GM21390 (cell line): ENCODE measurements around the gene GIMAP4.
"Not testable (repeated sequence)": the region's sequence is repeated elsewhere in the genome, so short reads cannot be mapped to it uniquely, and the experiment has no call there.

ENCODE experiments used
- ATAC-seq: cut with Tn5 transposase; IDR thresholded peaks from one replicate; pipeline ENCODE4 v1.9.1; 2021; ENCODE audit not compliant: unreplicated experiment

GIMAP4 gene

DNA sequence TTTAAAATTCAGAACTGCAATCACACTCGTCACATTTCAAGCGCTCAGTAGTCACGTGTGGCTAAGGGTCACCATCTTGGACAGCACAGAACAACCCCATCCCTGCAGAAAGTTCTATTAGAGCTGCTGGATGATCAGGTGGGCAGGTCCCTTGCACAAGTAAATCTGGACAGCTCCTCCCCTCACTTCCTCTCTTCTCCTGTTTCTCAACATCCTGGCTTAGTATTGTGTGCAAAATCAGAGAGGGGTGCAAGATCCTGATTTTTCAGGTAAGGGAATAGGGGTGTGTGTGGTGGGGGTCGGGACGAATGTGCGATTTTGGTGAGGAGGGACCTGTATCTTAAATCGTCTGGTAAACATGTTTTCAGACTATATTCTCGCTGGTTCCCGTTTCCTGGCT is at the start of gene GIMAP4:
GIMAP4 (plus strand) TSS at position 222 of the 400 bp plus-strand sequence. CDS start 2,512 bp downstream, outside the sequence.
- ATAC-seq = no peak

- no peak for ATAC-seq
These were observed 47.9 kb upstream of the GIMAP4 start for GRCh38 chr7:150519310-150519709.

DNA sequence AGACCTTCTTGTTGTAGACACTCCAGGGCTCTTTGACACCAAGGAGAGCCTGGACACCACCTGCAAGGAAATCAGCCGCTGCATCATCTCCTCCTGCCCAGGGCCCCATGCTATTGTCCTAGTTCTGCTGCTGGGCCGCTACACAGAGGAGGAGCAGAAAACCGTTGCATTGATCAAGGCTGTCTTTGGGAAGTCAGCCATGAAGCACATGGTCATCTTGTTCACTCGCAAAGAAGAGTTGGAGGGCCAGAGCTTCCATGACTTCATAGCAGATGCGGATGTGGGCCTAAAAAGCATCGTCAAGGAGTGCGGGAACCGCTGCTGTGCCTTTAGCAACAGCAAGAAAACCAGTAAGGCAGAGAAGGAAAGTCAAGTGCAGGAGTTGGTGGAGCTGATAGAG is 47.0 kb upstream of the GIMAP4 start:
- ATAC-seq = no peak

DNA sequence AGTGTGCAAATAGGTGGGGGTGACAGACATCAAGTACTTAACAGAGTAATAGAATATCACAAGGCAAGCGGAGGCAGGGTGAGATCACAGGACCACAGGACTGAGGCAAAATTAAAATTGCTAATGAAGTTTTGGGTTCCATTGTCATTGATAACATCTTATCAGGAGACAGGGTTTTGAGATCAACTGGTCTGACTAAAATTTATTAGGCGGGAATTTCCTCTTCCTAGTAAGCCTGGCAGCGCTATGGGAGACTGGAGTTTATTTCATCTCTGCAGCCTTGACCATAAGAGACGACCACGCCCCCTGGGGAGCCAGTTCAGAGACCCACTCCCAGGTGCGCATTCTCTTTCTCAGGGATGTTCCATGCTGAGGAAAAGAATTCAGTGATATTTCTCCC is 44.3 kb upstream of the GIMAP4 start:
- ATAC-seq = not testable (repeated sequence)

DNA sequence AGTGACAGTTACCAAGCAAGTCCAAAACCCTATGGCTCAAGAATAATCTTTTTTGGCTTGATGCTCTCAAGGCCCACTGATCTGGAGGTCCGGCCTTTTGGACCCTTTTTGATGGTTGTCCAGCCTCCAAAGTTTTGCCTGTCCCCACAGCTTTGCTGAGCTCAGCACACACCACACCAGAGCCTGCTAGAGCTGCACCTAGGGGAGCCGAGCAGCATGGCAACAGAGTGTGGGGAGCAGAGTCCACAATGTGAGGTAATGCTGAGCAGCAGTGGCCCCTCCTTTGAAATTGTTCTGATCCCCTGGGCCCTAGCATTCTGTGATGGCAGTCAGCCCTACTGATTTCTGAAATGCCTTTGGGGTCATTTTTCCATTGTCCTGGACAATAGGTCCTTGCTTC is 43.2 kb upstream of the GIMAP4 start:
- no peak for ATAC-seq

DNA sequence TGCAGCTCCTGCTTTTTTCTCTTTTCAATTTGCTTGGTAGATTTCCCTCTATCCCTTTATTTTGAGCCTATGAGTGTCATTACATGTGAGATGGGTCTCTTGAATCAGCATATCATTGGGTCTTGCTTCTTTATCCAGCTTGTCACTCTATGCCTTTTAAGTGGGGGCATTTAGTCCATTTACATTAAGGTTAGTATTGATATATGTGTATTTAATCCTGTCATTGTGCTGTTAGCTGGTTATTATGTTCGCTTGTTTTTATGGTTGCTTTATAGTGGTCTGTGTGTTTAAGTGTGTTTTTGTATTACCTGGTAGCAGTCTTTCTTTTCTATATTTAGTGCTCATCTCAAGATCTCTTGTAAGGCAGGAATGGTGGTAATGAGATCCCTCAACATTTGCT is 35.5 kb upstream of the GIMAP4 start:
- no peak for ATAC-seq

- no peak for ATAC-seq
These were observed 28.9 kb upstream of the GIMAP4 start for GRCh38 chr7:150538259-150538658.

DNA sequence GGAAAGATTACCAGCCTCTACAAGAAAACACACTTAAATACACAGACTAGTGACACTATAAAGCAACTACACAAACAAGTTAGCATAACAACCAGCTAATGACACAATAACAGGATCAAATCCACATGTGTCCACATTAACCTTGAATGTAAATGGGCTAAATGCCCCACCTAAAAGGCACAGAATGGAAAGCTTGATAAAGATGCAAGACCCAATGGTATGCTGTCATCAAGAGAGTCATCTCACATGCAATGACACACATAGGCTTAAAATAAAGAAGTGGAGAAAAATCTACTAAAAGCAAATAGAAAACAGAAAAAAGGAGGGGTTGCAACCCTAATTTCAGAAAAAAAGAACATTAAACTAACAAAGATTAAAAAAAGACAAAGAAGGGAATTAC is 14.0 kb upstream of the GIMAP4 start:
- ATAC-seq = no peak

- no peak for ATAC-seq
These were observed 10.6 kb upstream of the GIMAP4 start for GRCh38 chr7:150556521-150557138.

DNA sequence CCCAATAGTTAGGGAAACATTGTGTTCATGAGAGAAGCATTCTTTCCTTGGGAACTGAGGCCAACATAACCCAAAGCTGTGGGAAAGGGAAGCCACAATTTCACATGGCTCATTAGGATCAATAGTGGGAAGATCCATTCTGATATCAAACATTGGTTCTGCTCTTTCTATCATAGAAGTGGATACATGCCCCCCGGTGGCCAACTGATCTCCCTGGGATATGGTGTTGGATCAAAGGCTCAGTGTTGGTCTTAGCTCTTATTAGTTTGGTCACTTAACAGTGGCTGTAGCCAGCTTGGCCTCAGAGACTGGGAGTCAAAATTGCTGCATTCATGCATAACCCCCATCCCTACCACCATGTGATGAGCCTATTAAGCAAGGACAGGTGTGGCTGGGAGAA is 6.7 kb upstream of the GIMAP4 start:
- no peak for ATAC-seq

GRCh38 chr7:150562919-150563318 is 4.3 kb upstream of the GIMAP4 start:
- ATAC-seq = no peak

DNA sequence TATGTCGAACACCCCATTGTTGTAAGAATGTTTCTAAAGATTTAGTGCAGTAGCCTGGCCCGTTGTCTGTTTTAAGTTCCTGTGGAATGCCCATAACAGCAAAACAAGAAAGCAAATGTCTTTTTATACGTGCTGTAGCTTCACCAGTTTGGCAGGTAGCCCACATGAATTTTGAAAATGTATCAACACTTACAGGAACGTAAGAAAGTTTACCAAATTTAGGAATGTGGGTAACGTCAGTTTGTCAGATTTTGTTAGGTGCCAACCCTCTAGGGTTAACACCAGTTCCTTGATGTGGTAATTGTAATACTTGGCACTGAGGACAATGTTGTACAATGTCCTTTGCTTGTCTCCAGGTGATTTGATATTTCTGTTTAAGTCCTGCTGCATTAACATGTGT is 3.2 kb upstream of the GIMAP4 start:
- ATAC-seq = no peak

DNA sequence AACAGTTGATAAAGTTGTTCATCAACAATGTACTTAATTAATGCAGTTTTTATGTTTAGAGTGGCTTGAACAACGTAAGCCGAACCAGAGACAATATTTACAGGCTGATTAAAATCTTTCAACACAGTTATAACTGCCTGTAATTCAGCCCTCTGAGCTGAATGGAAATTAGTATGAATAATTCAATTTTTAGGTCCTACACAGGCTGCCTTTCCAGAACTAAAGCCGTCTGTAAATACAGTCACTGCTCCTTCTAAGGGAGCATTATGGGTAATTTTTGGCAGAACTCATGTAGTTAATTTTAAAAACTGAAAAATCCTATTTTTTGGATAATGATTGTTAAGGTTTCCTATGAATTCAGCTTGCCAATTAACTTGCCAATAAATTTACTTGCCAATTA is 2.6 kb upstream of the GIMAP4 start:
- ATAC-seq = no peak

DNA sequence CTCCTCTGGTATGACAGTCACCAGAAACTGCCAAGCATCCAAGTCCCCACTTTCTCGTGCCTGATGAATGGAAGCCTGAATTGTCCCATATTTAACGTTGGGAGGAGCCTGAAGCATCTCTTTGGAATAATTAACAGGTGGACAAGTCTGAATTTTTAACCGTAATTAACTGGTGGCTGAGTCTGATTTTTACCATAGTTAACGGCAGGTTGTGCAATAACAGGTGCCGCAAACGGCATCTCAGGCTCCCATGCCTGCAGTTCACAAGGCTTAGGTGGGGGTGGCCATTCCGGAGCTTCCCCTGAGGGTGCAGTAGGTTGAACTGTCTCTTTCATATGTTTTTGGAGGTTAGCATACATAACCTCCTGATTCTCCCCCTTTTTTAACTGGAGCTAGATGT is 2.0 kb upstream of the GIMAP4 start:
- ATAC-seq = no peak

DNA sequence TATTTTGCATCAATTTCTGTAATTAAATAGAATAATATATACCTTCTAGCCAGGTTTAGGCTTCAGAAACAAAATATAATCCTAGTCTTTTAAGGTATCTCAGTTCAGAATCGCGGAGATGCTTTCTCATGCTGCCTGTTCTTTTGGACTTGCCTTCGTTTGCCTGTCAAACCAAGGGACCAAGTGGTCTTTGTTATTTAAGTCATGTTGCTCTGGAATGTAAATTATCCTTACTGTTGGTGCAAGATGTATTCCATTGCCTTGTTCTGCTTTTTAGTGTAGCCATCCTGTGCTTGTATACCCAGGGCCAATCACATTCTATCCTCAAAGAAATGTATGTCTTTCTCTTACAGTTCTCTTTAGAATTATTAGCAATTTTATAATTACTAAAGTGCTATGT is 1.1 kb upstream of the GIMAP4 start:
- ATAC-seq = no peak

GRCh38 chr7:150566572-150566971 is 618 bp upstream of the GIMAP4 start:
- no peak for ATAC-seq

DNA sequence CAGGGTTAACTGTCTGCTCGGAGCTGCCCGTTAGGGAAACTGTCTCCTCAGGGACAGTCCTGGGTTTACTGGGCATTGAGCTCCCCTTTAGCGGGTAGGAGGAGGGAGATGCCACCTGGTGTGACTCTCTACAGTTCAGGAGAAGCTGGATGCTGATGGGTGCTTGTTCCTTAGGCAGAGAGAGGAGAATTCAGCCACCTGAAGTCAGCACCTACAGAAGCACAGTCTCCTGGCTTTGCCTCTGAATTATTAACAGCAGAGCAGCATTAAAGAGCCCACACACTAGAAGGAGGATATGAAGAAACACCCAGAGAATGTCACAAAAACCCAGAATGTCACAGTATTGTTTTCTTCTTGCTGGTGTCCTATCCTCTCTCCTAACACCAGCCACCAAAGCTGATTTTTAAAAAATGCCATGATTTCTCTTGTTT is 696 bp downstream of the GIMAP4 start:
- no peak for ATAC-seq

GRCh38 chr7:150568714-150569113 is 1.5 kb downstream of the GIMAP4 start:
- no peak for ATAC-seq

GRCh38 chr7:150569245-150569955 is 2.2 kb downstream of the GIMAP4 start:
- ATAC-seq = no peak

DNA sequence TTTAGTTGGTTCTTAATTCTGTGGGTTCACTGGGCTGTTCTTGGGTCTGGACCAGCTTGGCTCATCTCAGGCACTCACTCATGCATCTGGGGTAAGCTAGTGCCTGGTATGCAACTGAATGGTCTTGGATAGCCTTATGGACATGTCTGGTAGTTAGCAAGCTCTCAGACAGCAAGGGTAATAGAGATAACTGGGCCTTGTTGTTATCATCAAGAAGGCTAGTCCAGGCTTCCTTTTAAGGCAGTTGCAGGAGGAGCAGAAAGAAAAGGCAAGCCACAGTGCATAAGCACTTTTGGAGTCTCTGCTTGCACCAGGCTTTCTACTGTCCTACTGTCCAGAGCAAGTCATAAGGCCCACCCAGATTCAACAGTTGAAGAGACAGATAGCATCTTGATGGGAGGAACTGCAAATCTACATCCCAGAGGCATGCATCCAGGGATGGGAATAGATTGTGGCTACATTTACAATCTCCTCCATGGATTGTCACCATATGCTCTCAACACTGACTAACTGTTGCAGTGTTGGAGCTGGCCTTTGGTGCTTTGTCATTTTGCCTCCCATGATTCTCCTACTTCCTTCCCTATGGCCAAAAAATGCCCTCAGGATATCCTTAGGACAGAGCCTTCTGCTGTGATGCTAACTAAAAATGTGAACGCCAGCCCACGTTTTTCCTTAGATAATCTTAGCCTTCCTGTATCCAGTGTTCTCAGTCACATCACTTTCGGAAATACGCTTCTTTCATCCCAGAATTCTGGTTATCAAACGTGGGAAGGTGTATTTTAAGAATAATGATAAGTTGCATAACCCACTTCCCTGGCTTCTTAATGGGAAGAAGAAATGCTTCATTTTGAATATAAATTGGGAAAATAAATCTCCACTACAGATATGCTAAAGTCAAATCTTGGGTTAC is 3.6 kb downstream of the GIMAP4 start:
- ATAC-seq = no peak

DNA sequence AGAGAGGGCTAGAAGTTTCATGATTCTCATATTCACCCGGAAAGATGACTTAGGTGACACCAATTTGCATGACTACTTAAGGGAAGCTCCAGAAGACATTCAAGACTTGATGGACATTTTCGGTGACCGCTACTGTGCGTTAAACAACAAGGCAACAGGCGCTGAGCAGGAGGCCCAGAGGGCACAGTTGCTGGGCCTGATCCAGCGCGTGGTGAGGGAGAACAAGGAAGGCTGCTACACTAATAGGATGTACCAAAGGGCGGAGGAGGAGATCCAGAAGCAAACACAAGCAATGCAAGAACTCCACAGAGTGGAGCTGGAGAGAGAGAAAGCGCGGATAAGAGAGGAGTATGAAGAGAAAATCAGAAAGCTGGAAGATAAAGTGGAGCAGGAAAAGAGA is 5.3 kb downstream of the GIMAP4 start:
- no peak for ATAC-seq
